ENCODE data around the gene ZNF774. TPM values are rescaled to one million over a fixed set of nuclear protein-coding genes. Genes with fewer than 3 reads are reported as not detected.

The ZNF774 gene
- total and polyA plus RNA-seq, 12 donors: 2.2 to 19.6 (median 6.4) TPM

DNA sequence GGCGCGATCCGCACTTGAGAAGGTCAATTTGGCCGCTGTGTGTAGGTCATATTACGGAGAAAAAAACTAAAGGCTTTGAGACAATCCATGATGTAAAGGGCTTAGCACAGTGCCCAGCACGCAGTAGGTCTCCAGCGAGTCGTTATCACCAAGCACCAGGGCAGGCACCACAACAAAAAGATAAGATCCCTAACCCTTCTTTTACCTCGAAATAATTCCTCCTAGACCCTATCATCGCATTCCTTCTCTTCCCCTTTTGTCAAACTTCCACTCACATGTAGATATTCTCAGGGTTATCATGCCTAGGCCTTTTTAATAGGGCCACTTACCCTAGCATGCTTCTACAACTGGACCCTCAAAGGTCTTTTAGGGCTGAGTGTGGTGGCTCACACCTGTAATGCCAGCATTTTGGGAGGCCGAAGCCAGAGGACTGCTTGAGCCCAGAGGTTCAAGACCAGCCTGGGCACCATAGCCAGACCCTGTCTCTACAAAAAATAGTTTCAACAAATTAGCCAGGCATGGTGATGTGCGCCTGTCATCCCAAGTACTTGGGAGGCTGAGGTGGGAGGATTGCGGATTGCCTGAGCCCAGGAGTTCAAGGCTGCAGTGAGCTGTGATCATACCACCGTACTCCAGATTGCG is 13.5 kb downstream of the ZNF774 start:
- H3K4me1 ChIP-seq: peaks cover 2 to 60% (median 24%) of the 10 kb centered on the region in 9 donors
- no peaks in the 10 kb centered on the region for H3K9me3 ChIP-seq
- no peak for DNase-seq
- peak overlapping the region in 1 of 10 donors; percentile 9 for H3K27ac ChIP-seq
- intact Hi-C loops (cut with DNase I): loop anchor here in 2 of 10 donors (10.0 kb wide), 2 partner anchors 109 to 239 kb away; no protein-coding TSS in a partner anchor
- no peak for ATAC-seq
- peaks cover 0 to 10% (median 0%) of the 10 kb centered on the region in 9 donors for H3K36me3 ChIP-seq
- TF ChIP-seq, protein P1, sequence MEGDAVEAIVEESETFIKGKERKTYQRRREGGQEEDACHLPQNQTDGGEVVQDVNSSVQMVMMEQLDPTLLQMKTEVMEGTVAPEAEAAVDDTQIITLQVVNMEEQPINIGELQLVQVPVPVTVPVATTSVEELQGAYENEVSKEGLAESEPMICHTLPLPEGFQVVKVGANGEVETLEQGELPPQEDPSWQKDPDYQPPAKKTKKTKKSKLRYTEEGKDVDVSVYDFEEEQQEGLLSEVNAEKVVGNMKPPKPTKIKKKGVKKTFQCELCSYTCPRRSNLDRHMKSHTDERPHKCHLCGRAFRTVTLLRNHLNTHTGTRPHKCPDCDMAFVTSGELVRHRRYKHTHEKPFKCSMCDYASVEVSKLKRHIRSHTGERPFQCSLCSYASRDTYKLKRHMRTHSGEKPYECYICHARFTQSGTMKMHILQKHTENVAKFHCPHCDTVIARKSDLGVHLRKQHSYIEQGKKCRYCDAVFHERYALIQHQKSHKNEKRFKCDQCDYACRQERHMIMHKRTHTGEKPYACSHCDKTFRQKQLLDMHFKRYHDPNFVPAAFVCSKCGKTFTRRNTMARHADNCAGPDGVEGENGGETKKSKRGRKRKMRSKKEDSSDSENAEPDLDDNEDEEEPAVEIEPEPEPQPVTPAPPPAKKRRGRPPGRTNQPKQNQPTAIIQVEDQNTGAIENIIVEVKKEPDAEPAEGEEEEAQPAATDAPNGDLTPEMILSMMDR (IDR thresholded peaks at IDR 0.05): no peak
- H3K27me3 ChIP-seq: no peaks in the 10 kb centered on the region
- no peak overlapping the region for H3K4me3 ChIP-seq
- WGBS, 2 donors: 86 to 90% methylated on average over 15 of the region's 15 CpGs

DNA sequence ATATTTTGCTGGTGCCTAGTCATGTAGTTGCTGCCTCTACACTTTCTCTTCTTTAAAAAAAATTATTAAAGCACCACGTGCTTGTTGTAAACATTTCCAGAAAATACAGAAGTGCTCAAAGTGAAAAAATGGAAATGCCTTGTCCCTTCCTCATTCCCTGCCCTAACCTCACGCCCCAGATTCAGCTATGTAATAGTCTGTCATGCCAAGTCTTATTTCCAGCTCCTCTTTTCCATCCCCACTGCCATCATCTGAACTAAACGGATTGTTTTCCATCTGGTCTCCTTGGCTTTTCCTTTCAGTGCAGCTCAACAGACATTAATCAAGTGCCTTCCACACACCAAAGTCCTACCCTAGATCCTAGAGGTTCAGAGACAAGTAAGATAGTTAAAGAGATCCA is 15.5 kb downstream of the ZNF774 start:
- H3K27ac ChIP-seq: peak overlapping the region in 7 of 10 donors; percentile 12 to 82 (median 39)
- no peaks in the 10 kb centered on the region for H3K9me3 ChIP-seq
- no peaks in the 10 kb centered on the region for H3K27me3 ChIP-seq
- intact Hi-C loops (cut with DNase I): loop anchor here in 2 of 10 donors (10.0 kb wide), 2 partner anchors 107 to 237 kb away; no protein-coding TSS in a partner anchor
- H3K36me3 ChIP-seq: no peaks in the 10 kb centered on the region
- peaks cover 0 to 48% (median 16%) of the 10 kb centered on the region in 9 donors for H3K4me1 ChIP-seq
- ATAC-seq (peak in 7 of 8 donors; percentile 58 to 72 (median 65)), DNase-seq (no peak)
- 45 to 59% methylated on average over 3 of the region's 3 CpGs for WGBS, 2 donors
- TF ChIP-seq, protein P1 (IDR thresholded peaks at IDR 0.05): no peak
- H3K4me3 ChIP-seq: no peak overlapping the region

DNA sequence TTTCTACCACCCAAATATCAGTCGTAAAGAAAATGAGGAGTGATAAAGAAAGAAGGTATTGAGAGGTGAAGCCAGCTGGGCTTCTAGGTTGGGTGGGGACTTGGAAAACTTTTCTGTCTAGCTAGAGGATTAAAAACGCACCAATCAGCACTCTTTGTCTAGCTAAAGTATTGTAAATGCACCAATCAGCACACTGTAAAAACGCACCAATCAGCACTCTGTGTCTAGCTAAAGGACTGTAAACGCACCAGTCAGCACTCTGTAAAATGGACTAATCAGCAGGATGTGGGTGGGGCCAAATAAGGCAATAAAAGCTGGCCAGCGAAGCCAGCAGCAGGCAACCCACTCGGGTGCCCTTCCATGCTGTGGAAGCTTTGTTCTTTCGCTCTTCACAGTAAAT is 23.0 kb downstream of the ZNF774 start:
- no peak overlapping the region for H3K4me3 ChIP-seq
- peaks cover 0 to 14% (median 7%) of the 10 kb centered on the region in 11 donors for H3K9me3 ChIP-seq
- H3K27me3 ChIP-seq: no peaks in the 10 kb centered on the region
- ATAC-seq: no peak
- TF ChIP-seq, protein P1 (IDR thresholded peaks at IDR 0.05): no peak
- peaks cover 0 to 32% (median 5%) of the 10 kb centered on the region in 9 donors for H3K4me1 ChIP-seq
- no peak for DNase-seq
- no peaks in the 10 kb centered on the region for H3K36me3 ChIP-seq
- intact Hi-C loops (cut with DNase I): no loop called here
- WGBS, 2 donors: 97 to 98% methylated on average over 7 of the region's 7 CpGs
- no peak overlapping the region for H3K27ac ChIP-seq

DNA sequence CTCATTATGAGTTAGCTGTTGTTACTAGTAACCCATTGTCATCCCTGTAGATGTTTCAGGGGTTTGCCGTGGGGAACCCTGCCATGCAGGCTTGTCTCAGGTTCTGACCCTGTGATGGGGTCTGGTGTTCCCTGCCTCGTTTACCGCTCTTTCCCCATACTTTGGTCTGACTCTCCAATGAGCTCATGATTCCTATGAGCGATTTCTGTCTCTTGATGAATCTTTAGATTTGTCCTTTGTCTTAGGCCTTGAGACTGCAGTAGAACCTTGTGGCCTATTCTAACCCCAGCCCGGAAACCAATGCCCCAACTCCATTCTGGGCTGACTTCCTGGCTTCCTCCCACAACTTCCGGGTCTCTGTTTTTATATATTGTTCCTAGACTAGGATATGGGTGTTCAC is 24.7 kb downstream of the ZNF774 start:
- intact Hi-C loops (cut with DNase I): no loop called here
- ATAC-seq: peak in 7 of 8 donors; percentile 67 to 92 (median 81)
- 59 to 68% methylated on average over 6 of the region's 6 CpGs for WGBS, 2 donors
- DNase-seq: peak in 1 of 2 donors; percentile 32
- H3K36me3 ChIP-seq: no peaks in the 10 kb centered on the region
- TF ChIP-seq, protein P1 (IDR thresholded peaks at IDR 0.05): no peak
- no peaks in the 10 kb centered on the region for H3K27me3 ChIP-seq
- H3K4me1 ChIP-seq: peaks cover 0 to 25% (median 5%) of the 10 kb centered on the region in 9 donors
- peaks cover 0 to 16% (median 7%) of the 10 kb centered on the region in 11 donors for H3K9me3 ChIP-seq
- H3K4me3 ChIP-seq: no peak overlapping the region
- peak overlapping the region in 9 of 10 donors; percentile 4 to 73 (median 49) for H3K27ac ChIP-seq
